Epithelial cell of proximal tubule (primary cell): ENCODE results near the gene PDZD7. TPM values are rescaled to one million over a fixed set of nuclear protein-coding genes. Genes with fewer than 3 reads are reported as not detected.
A peak's percentile ranks its signal among the peaks of the same experiment; 100 is the strongest.

Experiments
- DNase-seq: peaks from one replicate; pipeline ENCODE4 v3.0.0-alpha.2; 2011; ENCODE audit warnings: low read depth
- H3K4me3 ChIP-seq: 2 replicates; pipeline ENCODE4 v1.5.1; 2011; ENCODE audit warnings: low read depth, mild to moderate bottlenecking, low read length
- total RNA-seq: library from RNA; depleted of rRNA; stranded (reverse); fragments of >200 nt; gene quantifications from 2 replicates; pipeline ENCODE4 v1.2.3, GENCODE V29; 2015
- TF ChIP-seq, protein P1 (sequence below): conservative IDR thresholded peaks from 2 replicates; pipeline ENCODE4 v1.5.1; 2012; ENCODE audit warnings: low read depth, mild to moderate bottlenecking, low read length

PDZD7 gene
- total RNA-seq, 1 donor from 2014 or later = 6.6 TPM

DNA sequence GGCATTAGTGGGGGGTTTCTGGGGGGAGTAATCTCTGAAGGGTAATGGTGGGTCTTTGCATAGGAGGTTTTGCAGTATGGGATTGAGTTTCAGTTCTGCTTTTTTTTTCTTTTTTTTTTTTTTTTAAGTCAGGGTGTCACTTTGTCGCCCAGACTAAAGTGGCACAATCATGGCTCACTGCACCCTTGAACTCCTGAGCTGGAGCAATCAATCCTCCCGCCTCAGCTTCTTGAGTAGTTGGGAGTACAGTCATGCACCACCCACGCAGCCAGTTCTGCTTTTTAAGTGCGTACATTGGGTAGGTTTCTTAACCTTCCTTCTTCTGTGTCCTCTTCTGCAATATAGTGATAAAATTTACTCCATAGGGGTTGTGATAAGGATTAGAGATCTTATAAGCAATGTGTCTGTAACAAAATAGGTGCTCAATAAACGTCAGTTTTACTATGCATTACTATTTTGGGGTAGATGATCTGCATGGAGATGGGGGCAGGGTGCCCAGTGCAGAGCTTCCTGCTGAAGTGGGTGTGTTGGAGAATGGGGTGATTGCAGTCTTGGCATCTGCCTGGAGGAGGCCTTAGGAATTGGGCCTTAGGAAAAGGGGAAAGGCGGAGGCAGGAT lies 40.4 kb upstream of the PDZD7 start:
- TF ChIP-seq, protein P1, sequence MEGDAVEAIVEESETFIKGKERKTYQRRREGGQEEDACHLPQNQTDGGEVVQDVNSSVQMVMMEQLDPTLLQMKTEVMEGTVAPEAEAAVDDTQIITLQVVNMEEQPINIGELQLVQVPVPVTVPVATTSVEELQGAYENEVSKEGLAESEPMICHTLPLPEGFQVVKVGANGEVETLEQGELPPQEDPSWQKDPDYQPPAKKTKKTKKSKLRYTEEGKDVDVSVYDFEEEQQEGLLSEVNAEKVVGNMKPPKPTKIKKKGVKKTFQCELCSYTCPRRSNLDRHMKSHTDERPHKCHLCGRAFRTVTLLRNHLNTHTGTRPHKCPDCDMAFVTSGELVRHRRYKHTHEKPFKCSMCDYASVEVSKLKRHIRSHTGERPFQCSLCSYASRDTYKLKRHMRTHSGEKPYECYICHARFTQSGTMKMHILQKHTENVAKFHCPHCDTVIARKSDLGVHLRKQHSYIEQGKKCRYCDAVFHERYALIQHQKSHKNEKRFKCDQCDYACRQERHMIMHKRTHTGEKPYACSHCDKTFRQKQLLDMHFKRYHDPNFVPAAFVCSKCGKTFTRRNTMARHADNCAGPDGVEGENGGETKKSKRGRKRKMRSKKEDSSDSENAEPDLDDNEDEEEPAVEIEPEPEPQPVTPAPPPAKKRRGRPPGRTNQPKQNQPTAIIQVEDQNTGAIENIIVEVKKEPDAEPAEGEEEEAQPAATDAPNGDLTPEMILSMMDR = no peak
- no peak overlapping the region for H3K4me3 ChIP-seq
- DNase-seq = no peak

DNA sequence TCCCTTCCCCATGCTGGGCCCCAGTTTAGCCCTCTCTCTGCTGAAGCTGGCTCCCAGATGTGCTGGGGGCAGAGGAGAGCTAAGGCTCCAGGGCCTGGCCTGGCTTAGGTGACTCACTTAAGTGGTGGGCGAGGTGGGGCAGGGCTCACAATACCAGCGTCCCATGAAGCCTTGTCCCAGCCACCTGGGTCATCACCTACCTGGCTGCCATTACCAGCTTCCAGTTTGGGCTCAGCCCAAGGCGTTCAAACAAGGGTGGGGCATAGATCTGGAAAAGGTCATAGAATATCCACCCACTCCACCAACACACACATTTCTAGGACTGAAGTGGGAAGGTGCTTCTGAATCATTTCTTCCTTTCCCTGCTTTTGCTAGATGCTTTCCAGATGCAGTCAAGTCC lies 39.2 kb upstream of the PDZD7 start:
- no peak for DNase-seq
- TF ChIP-seq, protein P1 = no peak
- H3K4me3 ChIP-seq = no peak overlapping the region

DNA sequence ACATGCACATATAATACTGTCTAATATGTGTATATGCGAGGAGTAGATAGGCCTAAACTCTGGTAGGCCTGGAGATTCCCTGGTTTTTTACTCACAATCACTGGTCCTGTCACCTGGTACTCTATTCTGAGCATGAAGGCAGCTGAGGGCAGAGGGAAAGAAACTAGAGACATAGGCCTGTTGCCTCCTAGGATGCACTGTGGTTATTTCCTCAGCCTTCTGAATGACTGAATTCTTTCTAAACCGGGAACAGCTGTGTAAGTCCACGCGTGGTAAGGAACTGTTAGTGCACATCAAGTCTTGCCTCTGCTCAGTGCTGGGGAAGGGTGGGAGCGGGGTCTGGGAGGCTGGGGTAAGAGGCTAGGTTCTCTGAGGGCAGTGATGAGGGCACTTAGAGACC lies 38.5 kb upstream of the PDZD7 start:
- TF ChIP-seq, protein P1 = no peak
- no peak overlapping the region for H3K4me3 ChIP-seq
- DNase-seq = no peak

DNA sequence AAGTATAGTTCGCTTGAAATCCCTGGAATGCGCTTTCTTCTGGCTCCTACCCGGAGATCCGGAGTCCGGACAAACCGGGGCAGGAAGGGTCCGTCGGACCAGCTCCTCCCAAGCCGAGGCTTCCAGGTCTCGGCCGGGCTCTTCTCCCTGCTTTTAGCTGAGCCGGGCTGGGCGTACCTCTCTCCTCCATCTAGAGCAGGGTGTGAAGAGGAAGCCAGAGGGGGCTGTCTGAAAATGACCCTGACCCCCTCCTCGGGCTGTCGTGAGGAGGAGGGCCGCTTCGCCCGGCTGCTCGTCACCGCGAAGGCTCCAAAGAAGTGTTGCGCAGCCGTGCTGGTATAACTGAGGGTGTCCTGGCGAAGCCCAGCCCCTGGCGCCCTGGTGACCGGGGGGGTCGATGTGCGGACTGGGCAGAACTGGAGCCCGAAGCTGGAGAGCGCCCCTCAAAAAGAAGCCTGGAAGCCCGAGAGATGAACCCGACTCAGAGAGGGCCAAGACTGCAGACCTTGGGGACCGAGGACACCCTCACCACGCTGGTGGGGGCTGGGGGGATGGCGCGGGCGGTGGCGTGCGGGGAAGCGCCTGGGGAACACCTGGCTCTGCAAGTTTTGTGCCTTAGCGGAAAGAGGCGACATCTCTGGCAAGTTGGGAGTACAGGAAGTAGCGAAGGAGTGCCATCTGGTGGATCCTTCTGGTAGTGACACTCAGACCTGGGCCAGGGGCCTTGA lies 36.6 kb upstream of the PDZD7 start:
- TF ChIP-seq, protein P1 = peak; percentile 92
- DNase-seq = no peak

DNA sequence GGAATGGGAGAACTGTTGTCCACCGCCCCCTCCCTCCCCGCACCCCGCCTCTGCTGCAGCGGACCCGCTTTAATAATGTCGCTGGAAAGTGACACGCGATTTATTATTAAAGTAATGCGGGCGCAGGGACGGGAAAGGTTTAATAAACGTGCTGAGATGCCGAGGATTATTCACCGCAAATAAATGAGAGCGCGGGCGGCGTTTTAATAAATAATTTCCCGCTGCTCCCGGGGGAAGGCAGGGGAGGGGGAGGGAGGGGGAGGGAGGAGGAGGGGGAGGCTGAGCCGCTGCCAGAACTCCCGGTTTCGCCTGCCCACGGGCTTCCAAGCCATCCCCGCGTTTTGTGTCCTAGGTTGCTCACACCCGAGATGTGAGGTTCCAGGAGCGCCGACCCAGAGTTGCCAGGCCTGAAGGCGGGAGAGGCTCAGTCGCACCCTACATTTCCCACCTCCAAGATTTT lies 36.0 kb upstream of the PDZD7 start:
- DNase-seq = no peak
- peak overlapping the region; percentile 71 for H3K4me3 ChIP-seq
- TF ChIP-seq, protein P1 = no peak

More for the DNA sequence above, 36.6 kb upstream of the PDZD7 start:
- peak overlapping the region; percentile 71 for H3K4me3 ChIP-seq

DNA sequence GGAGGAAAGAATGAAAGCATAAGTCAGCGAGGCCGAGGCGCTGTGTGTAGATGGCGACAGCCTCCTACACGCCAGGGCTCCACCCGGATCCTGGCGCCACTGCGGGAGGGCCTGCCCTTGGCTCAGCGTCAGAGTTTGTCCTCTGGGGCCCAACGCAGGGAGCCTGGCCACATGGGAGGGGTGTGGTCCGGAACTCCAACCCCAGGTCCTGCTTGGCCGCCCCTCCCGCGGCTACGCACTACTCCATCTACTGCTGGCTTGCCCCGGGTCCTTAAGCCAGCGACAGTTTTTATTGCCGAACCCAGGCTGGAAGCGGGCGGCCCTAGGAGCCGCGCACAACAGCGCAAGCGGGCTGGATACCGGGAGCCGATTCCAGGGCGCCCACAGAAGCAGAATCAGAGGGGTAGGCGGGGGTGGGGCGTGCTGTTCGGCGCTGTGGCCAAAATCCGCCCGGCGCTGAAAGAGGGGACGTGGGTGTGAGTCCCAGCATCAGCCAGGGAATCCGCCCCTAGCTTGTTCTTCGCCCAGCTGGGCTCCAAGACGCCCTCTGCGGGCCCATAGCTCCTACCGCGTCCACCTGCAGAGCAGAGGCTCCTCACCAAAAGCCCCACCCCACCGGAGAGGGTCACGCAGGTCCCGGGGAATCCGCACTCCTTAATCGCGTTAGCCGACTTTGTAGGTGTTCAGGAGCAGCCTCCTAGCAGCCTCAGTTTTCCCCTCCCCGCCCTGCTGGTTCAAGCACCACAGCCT lies 35.4 kb upstream of the PDZD7 start:
- H3K4me3 ChIP-seq = peak overlapping the region; percentile 71
- TF ChIP-seq, protein P1 = peak; percentile 60
- DNase-seq = no peak
